IMR-90 (cell line): Measurements from ENCODE around the gene CCDC144A. TPM values are rescaled to one million over a fixed set of nuclear protein-coding genes. Genes with fewer than 3 reads are reported as not detected.

Experiments used
- ATAC-seq: fragments of 200-7000 bp; cut with Tn5 transposase; 2 replicates; pipeline ENCODE4 v1.9.1; 2020; ENCODE audit warnings: low read depth, mild to moderate bottlenecking, moderate library complexity
- BruUV-seq: library from RNA; stranded (reverse); fragments of 400-500 nt; replicated peaks from 2 replicates; lab custom pipeline; 2021; lab: Mats Ljungman, UMichigan
- CTCF ChIA-PET: fragments of 300-600 bp; formaldehyde crosslinking; extraction: SDS; loops from one replicate; lab custom pipeline; 2021; ENCODE audit warnings: antibody characterized with exemption; lab: Yijun Ruan, JAX
- POLR2A ChIA-PET: fragments of 300-600 bp; sonication (Branson Sonifier 250); formaldehyde crosslinking; loops from one replicate; lab custom pipeline; 2022; ENCODE audit warnings: antibody characterized with exemption; ENCODE audit not compliant: unreplicated experiment; lab: Charles Lee
- DNase-seq: peaks from one replicate; pipeline ENCODE4 v3.0.0; 2013
- H2AFZ ChIP-seq: replicated peaks from 2 replicates; pipeline ENCODE3; 2013; ENCODE audit warnings: low read length, mild to moderate bottlenecking; ENCODE audit not compliant: poor library complexity
- H2AK5ac ChIP-seq: 2 replicates; pipeline ENCODE4 v1.6.1; 2013; ENCODE audit warnings: low read depth, low read length, inconsistent platforms
- H2AK9ac ChIP-seq: replicated peaks from 2 replicates; pipeline ENCODE3; 2013; ENCODE audit warnings: mild to moderate bottlenecking, low read depth, low read length, moderate library complexity; ENCODE audit not compliant: poor library complexity
- H2BK120ac ChIP-seq: 2 replicates; pipeline ENCODE4 v1.6.1; 2013; ENCODE audit warnings: low read depth, low read length, inconsistent platforms
- H2BK15ac ChIP-seq: 3 replicates; pipeline ENCODE4 v1.6.1; 2013; ENCODE audit warnings: low read depth, low read length, inconsistent platforms
- H2BK20ac ChIP-seq: 2 replicates; pipeline ENCODE4 v1.6.1; 2013; ENCODE audit warnings: low read depth, mild to moderate bottlenecking, inconsistent platforms, low read length, moderate library complexity
- H2BK5ac ChIP-seq: 2 replicates; pipeline ENCODE4 v1.6.1; 2013; ENCODE audit warnings: mild to moderate bottlenecking, low read depth, low read length, inconsistent platforms; ENCODE audit not compliant: poor library complexity, severe bottlenecking
- H3K14ac ChIP-seq: replicated peaks from 2 replicates; pipeline ENCODE4 v1.6.1; 2013; ENCODE audit warnings: low read depth, low read length, inconsistent platforms
- H3K18ac ChIP-seq: 2 replicates; pipeline ENCODE4 v1.6.1; 2013; ENCODE audit warnings: low read depth, low read length, control low read depth
- H3K23ac ChIP-seq: 2 replicates; pipeline ENCODE4 v1.6.1; 2013; ENCODE audit warnings: low read depth, low read length, inconsistent platforms
- H3K27ac ChIP-seq: 2 replicates; pipeline ENCODE4 v1.5.1; 2013; ENCODE audit warnings: mild to moderate bottlenecking, control low read depth, low read length; ENCODE audit not compliant: insufficient read depth
- H3K27me3 ChIP-seq: 2 replicates; pipeline ENCODE4 v1.6.1; 2013; ENCODE audit warnings: low read length; ENCODE audit not compliant: control insufficient read depth, insufficient read depth
- H3K36me3 ChIP-seq: 2 replicates; pipeline ENCODE4 v1.6.1; 2013; ENCODE audit warnings: low read length, mixed read lengths; ENCODE audit not compliant: control insufficient read depth, insufficient read depth
- H3K4ac ChIP-seq: 2 replicates; pipeline ENCODE4 v1.6.1; 2013; ENCODE audit warnings: low read depth, low read length, inconsistent platforms
- H3K4me1 ChIP-seq: 2 replicates; pipeline ENCODE4 v1.6.1; 2013; ENCODE audit warnings: low read length, mixed read lengths; ENCODE audit not compliant: control insufficient read depth, insufficient read depth
- H3K4me2 ChIP-seq: 2 replicates; pipeline ENCODE4 v1.6.1; 2013; ENCODE audit warnings: low read depth, mild to moderate bottlenecking, control low read depth, low read length, moderate library complexity
- H3K4me3 ChIP-seq: 2 replicates; pipeline ENCODE4 v1.5.1; 2013; ENCODE audit warnings: low read depth, mild to moderate bottlenecking, control low read depth, low read length, moderate library complexity; ENCODE audit not compliant: insufficient read depth
- H3K56ac ChIP-seq: 2 replicates; pipeline ENCODE4 v1.6.1; 2013; ENCODE audit warnings: low read length, inconsistent platforms; ENCODE audit not compliant: insufficient read depth; ENCODE audit errors: extremely low read depth
- H3K79me1 ChIP-seq, 2 experiments: 2 replicates each; pipeline ENCODE4 v1.6.1; 2013; ENCODE audit warnings: low read length in 2 of 2, inconsistent platforms in 1 of 2, low read depth in 1 of 2
- H3K9ac ChIP-seq: 2 replicates; pipeline ENCODE4 v1.6.1; 2013; ENCODE audit warnings: low read depth, low read length, control low read depth
- H3K9me1 ChIP-seq: 2 replicates; pipeline ENCODE4 v1.6.1; 2013; ENCODE audit warnings: low read length, inconsistent platforms; ENCODE audit not compliant: insufficient read depth
- H3K9me3 ChIP-seq: 2 replicates; pipeline ENCODE4 v1.6.1; 2013; ENCODE audit warnings: low read length; ENCODE audit not compliant: control insufficient read depth, insufficient read depth
- H4K20me1 ChIP-seq: 2 replicates; pipeline ENCODE4 v1.6.1; 2013; ENCODE audit warnings: low read length, inconsistent platforms; ENCODE audit not compliant: insufficient read depth
- H4K5ac ChIP-seq: 2 replicates; pipeline ENCODE4 v1.6.1; 2013; ENCODE audit warnings: mild to moderate bottlenecking, low read depth, low read length, control low read depth
- H4K8ac ChIP-seq, 2 experiments: 2 replicates each; pipeline ENCODE4 v1.6.1; 2013; ENCODE audit warnings: low read depth in 2 of 2, low read length in 2 of 2, control low read depth in 1 of 2, inconsistent platforms in 1 of 2
- H4K91ac ChIP-seq: 2 replicates; pipeline ENCODE4 v1.6.1; 2013; ENCODE audit warnings: low read depth, low read length, inconsistent platforms; ENCODE audit not compliant: insufficient read depth
- BHLHE40 ChIP-seq: fragments of 150-350 bp; IDR thresholded peaks from 2 replicates; pipeline ENCODE4 v1.6.1; 2016; ENCODE audit warnings: mild to moderate bottlenecking, low read depth, low read length
- CTCF ChIP-seq: conservative IDR thresholded peaks from 2 replicates; pipeline ENCODE4 v1.5.1; 2012; ENCODE audit warnings: mild to moderate bottlenecking, low read depth, low read length, improper control_type of control experiment
- MAFK ChIP-seq: IDR thresholded peaks from 2 replicates; pipeline ENCODE4 v1.6.1; 2012; ENCODE audit warnings: low read depth, low read length, improper control_type of control experiment
- MAZ ChIP-seq: IDR thresholded peaks from 2 replicates; pipeline ENCODE4 v1.6.1; 2012; ENCODE audit warnings: low read depth, mild to moderate bottlenecking, low read length, improper control_type of control experiment, moderate library complexity, borderline replicate concordance
- POLR2A ChIP-seq: IDR thresholded peaks from 2 replicates; pipeline ENCODE4 v1.6.1; 2012; ENCODE audit warnings: mild to moderate bottlenecking, low read depth, low read length
- RAD21 ChIP-seq: IDR thresholded peaks from 2 replicates; pipeline ENCODE4 v1.6.1; 2012; ENCODE audit warnings: low read length, improper control_type of control experiment
- RFX5 ChIP-seq: IDR thresholded peaks from 2 replicates; pipeline ENCODE4 v1.8.0; 2012; ENCODE audit warnings: low read depth, mild to moderate bottlenecking, low read length, moderate library complexity
- WGBS, 2 experiments: methylation state at CpG; one replicate each; pipeline versions ENCODE4 v1.1.5 to v1.1.7; 2013; ENCODE audit warnings: missing lambda C conversion rate in 2 of 2; ENCODE audit not compliant: insufficient read length in 1 of 2; ENCODE audit errors: extremely low coverage in 2 of 2; 5-methylcytosine and 5-hydroxymethylcytosine counted together
- dilution Hi-C: fragments of 300-500 bp; cut with HindIII; formaldehyde crosslinking; loops from one replicate; pipeline ENCODE4 v1.14.3; 2018; ENCODE audit warnings: low sequenced_read_pairs; ENCODE audit not compliant: unreplicated experiment
- in situ Hi-C: fragments of 300-500 bp; cut with MboI; formaldehyde crosslinking; loops from 3 replicates; pipeline ENCODE4 v1.14.3; 2019; ENCODE audit warnings: low sequenced_read_pairs, inconsistent platforms, mixed read lengths
- intact Hi-C: fragments of 100-400 bp; cut with micrococcal nuclease; formaldehyde crosslinking; loops from 2 replicates; pipeline ENCODE4 v1.10.0; 2022
- polyA plus RNA-seq, 3 experiments: library from polyadenylated mRNA; depleted of rRNA; stranded (reverse); fragments of >200 nt; gene quantifications; 2 replicates each; pipeline ENCODE4 v1.2.3, GENCODE V29; 2012; ENCODE audit warnings: low replicate concordance in 1 of 3
- total RNA-seq: library from RNA; depleted of rRNA; stranded (reverse); fragments of >200 nt; gene quantifications from 2 replicates; pipeline ENCODE4 v1.2.3, GENCODE V29; 2012

Gene CCDC144A
- total and polyA plus RNA-seq, 2 of the 4 experiments (the other 2 are of a cell fraction) = 0.51 to 1.4 TPM

- H3K9me1 ChIP-seq = peaks cover 3% of the 10 kb centered on the region
- CTCF ChIA-PET = no interaction called here
- POLR2A ChIA-PET = no interaction called here
- H4K5ac ChIP-seq = no peak overlapping the region
- DNase-seq = no peak
- no peak overlapping the region for H2BK20ac ChIP-seq
- no peak overlapping the region for H3K4me2 ChIP-seq
- H4K20me1 ChIP-seq = no peaks in the 10 kb centered on the region
- intact Hi-C loops (no loop called here), dilution Hi-C loops (no loop called here), in situ Hi-C loops (no loop called here)
- H3K27ac ChIP-seq = no peak overlapping the region
- H2BK15ac ChIP-seq = no peak overlapping the region
- H3K79me1 ChIP-seq = peaks cover 6 to 7% of the 10 kb centered on the region in 2 experiments; a peak in 2 of 4 replicates
- WGBS, 2 experiments = no CpG with 5 or more reads among the region's 3 CpGs
- ATAC-seq = no peak
- no peak overlapping the region for H4K91ac ChIP-seq
- no peak overlapping the region for H3K4ac ChIP-seq
- no peak overlapping the region for H3K4me3 ChIP-seq
- H3K27me3 ChIP-seq = no peaks in the 10 kb centered on the region
- no peak overlapping the region for H2AFZ ChIP-seq
- H3K9me3 ChIP-seq = no peaks in the 10 kb centered on the region
- TF ChIP-seq CTCF = no peak
- no peak for TF ChIP-seq BHLHE40
- TF ChIP-seq MAFK = no peak
- no peak for TF ChIP-seq POLR2A
- TF ChIP-seq RAD21 = no peak
- no peak for TF ChIP-seq RFX5
- TF ChIP-seq MAZ = no peak
- no peak overlapping the region for H3K9ac ChIP-seq
- no peak overlapping the region for H2AK5ac ChIP-seq
- H3K18ac ChIP-seq = no peak overlapping the region
- H2AK9ac ChIP-seq = no peak overlapping the region
- H2BK5ac ChIP-seq = no peak overlapping the region
- H3K23ac ChIP-seq = no peak overlapping the region
- no peak overlapping the region for H4K8ac ChIP-seq
- H3K4me1 ChIP-seq = 0 out of 2 replicates have a peak, but pooled peaks cover 2% of the 10 kb centered on the region
- H3K56ac ChIP-seq = no peak overlapping the region
- no peak overlapping the region for H2BK120ac ChIP-seq
- no TSS peak for BruUV-seq
- H3K36me3 ChIP-seq = peaks cover 6% of the 10 kb centered on the region; the same call in 1 of the 2 replicates
- H3K14ac ChIP-seq = no peak overlapping the region
These were observed 40.5 kb upstream of the CCDC144A start for GRCh38 chr17:16649585-16649984.
